Measurements from ENCODE around the gene MTCH2. TPM values are rescaled to one million over a fixed set of nuclear protein-coding genes. Genes with fewer than 3 reads are reported as not detected.

The MTCH2 gene
- total and polyA plus RNA-seq, 4 donors, result 33.0 to 76.2 (median 59.8) TPM

DNA sequence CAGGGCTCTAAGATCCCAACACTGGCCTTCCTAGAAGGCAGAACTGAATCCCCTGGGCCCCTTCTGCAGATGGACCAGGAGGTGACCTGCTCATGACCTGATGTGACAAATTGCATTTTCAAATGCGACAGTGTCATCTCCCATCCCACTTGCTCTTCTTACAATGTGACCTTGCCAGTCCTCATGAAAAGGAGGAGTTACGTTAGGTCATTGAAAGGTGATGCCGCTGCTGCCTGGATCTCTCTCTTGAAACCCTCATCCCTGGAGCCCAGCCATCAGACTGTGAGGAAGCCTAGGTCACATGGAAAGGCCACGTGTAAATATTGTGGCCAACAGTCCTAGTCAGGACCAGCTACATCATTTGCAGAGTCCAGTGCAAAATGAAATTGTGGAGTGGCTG lies 42.5 kb downstream of the MTCH2 start:
- H3K9ac ChIP-seq (ENCODE audit: insufficient read depth in 1 of 2, low read length in 2 of 2), result no peak overlapping the region
- no peak overlapping the region for H3K27ac ChIP-seq (ENCODE audit: low read depth in 1 of 2, low read length in 1 of 2)
- no peaks in the 10 kb centered on the region for H3K9me3 ChIP-seq (ENCODE audit: control insufficient read depth in 4 of 4, insufficient read depth in 3 of 4, low read length in 3 of 4)
- H3K4me3 ChIP-seq, result no peak overlapping the region
- ATAC-seq (ENCODE audit: insufficient read depth, low FRiP score) (no peak), DNase-seq (no peak)
- TF ChIP-seq, protein P1, sequence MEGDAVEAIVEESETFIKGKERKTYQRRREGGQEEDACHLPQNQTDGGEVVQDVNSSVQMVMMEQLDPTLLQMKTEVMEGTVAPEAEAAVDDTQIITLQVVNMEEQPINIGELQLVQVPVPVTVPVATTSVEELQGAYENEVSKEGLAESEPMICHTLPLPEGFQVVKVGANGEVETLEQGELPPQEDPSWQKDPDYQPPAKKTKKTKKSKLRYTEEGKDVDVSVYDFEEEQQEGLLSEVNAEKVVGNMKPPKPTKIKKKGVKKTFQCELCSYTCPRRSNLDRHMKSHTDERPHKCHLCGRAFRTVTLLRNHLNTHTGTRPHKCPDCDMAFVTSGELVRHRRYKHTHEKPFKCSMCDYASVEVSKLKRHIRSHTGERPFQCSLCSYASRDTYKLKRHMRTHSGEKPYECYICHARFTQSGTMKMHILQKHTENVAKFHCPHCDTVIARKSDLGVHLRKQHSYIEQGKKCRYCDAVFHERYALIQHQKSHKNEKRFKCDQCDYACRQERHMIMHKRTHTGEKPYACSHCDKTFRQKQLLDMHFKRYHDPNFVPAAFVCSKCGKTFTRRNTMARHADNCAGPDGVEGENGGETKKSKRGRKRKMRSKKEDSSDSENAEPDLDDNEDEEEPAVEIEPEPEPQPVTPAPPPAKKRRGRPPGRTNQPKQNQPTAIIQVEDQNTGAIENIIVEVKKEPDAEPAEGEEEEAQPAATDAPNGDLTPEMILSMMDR (IDR thresholded peaks at IDR 0.05; ENCODE audit: control extremely low read depth, extremely low read depth), result no peak
- peaks cover 0 to 3% (median 0%) of the 10 kb centered on the region in 3 donors for H3K27me3 ChIP-seq (ENCODE audit: control insufficient read depth in 3 of 3, insufficient read depth in 3 of 3, low read length in 2 of 3)
- 73 to 79% methylated on average over 4 of the region's 4 CpGs for WGBS, 2 donors
- no peaks in the 10 kb centered on the region for H3K36me3 ChIP-seq (ENCODE audit: control insufficient read depth in 4 of 4, insufficient read depth in 4 of 4, low read length in 4 of 4)
- H3K4me1 ChIP-seq (ENCODE audit: control insufficient read depth in 5 of 5, insufficient read depth in 5 of 5, low read length in 5 of 5), result no peaks in the 10 kb centered on the region

GRCh38 chr11:47595967-47596366 lies 46.4 kb downstream of the MTCH2 start:
- Histone ChIP-seq H3K27me3 (ENCODE audit: control insufficient read depth in 3 of 3, insufficient read depth in 3 of 3, low read length in 2 of 3) (peaks cover 0 to 23% (median 12%) of the 10 kb centered on the region in 3 donors), H3K27ac (ENCODE audit: low read depth in 1 of 2, low read length in 1 of 2) (no peak overlapping the region), H3K9ac (ENCODE audit: insufficient read depth in 1 of 2, low read length in 2 of 2) (no peak overlapping the region), H3K9me3 (ENCODE audit: control insufficient read depth in 4 of 4, insufficient read depth in 3 of 4, low read length in 3 of 4) (peaks cover 0 to 2% (median 0%) of the 10 kb centered on the region in 4 donors), H3K36me3 (ENCODE audit: control insufficient read depth in 4 of 4, insufficient read depth in 4 of 4, low read length in 4 of 4) (no peaks in the 10 kb centered on the region), H3K4me1 (ENCODE audit: control insufficient read depth in 5 of 5, insufficient read depth in 5 of 5, low read length in 5 of 5) (peaks cover 0 to 15% (median 5%) of the 10 kb centered on the region in 5 donors), H3K4me3 (no peak overlapping the region)
- TF ChIP-seq, protein P1 (IDR thresholded peaks at IDR 0.05; ENCODE audit: control extremely low read depth, extremely low read depth), result no peak
- no peak for DNase-seq
- no peak for ATAC-seq (ENCODE audit: insufficient read depth, low FRiP score)
- WGBS, 2 donors, result 95 to 100% methylated on average over 1 of the region's 1 CpG

DNA sequence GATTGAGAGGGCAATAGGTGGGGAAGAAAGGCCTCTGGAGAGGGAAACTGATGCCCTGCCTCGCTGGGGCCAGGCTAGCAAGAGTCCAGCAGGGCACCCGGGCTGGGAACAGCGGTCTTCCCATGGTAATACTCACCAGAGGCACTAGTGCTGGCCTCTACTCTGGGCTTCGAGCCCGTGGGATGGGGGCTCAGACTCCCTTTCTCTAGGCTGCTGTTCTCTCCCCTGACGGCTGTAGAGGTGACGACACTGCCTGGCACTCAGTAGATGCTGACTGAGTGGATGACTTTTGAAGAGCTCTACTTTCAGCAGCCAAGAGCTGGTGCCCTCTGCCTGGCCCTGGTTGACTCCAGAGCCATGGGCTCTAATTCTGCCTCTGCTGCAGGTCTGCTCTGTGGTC lies 47.3 kb downstream of the MTCH2 start:
- Histone ChIP-seq H3K27ac (ENCODE audit: low read depth in 1 of 2, low read length in 1 of 2) (no peak overlapping the region), H3K9ac (ENCODE audit: insufficient read depth in 1 of 2, low read length in 2 of 2) (no peak overlapping the region), H3K36me3 (ENCODE audit: control insufficient read depth in 4 of 4, insufficient read depth in 4 of 4, low read length in 4 of 4) (no peaks in the 10 kb centered on the region), H3K9me3 (ENCODE audit: control insufficient read depth in 4 of 4, insufficient read depth in 3 of 4, low read length in 3 of 4) (peaks cover 0 to 2% (median 0%) of the 10 kb centered on the region in 4 donors), H3K4me1 (ENCODE audit: control insufficient read depth in 5 of 5, insufficient read depth in 5 of 5, low read length in 5 of 5) (peaks cover 0 to 15% (median 5%) of the 10 kb centered on the region in 5 donors), H3K27me3 (ENCODE audit: control insufficient read depth in 3 of 3, insufficient read depth in 3 of 3, low read length in 2 of 3) (peaks cover 0 to 23% (median 12%) of the 10 kb centered on the region in 3 donors), H3K4me3 (no peak overlapping the region)
- 59 to 70% methylated on average over 7 of the region's 7 CpGs for WGBS, 2 donors
- no peak for ATAC-seq (ENCODE audit: insufficient read depth, low FRiP score)
- TF ChIP-seq, protein P1 (IDR thresholded peaks at IDR 0.05; ENCODE audit: control extremely low read depth, extremely low read depth), result no peak
- DNase-seq, result no peak
